ENCODE results near the gene FCER2.

FCER2 gene

GRCh38 chr19:7709932-7710460 lies 8.1 kb upstream of the FCER2 start:
- H3K27ac ChIP-seq: no peak overlapping the region
- no peak for TF ChIP-seq ZFX (IDR thresholded peaks at IDR 0.05; ENCODE audit: borderline replicate concordance)
- TF ChIP-seq, protein P1, sequence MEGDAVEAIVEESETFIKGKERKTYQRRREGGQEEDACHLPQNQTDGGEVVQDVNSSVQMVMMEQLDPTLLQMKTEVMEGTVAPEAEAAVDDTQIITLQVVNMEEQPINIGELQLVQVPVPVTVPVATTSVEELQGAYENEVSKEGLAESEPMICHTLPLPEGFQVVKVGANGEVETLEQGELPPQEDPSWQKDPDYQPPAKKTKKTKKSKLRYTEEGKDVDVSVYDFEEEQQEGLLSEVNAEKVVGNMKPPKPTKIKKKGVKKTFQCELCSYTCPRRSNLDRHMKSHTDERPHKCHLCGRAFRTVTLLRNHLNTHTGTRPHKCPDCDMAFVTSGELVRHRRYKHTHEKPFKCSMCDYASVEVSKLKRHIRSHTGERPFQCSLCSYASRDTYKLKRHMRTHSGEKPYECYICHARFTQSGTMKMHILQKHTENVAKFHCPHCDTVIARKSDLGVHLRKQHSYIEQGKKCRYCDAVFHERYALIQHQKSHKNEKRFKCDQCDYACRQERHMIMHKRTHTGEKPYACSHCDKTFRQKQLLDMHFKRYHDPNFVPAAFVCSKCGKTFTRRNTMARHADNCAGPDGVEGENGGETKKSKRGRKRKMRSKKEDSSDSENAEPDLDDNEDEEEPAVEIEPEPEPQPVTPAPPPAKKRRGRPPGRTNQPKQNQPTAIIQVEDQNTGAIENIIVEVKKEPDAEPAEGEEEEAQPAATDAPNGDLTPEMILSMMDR (IDR thresholded peaks at IDR 0.05): no peak

DNA sequence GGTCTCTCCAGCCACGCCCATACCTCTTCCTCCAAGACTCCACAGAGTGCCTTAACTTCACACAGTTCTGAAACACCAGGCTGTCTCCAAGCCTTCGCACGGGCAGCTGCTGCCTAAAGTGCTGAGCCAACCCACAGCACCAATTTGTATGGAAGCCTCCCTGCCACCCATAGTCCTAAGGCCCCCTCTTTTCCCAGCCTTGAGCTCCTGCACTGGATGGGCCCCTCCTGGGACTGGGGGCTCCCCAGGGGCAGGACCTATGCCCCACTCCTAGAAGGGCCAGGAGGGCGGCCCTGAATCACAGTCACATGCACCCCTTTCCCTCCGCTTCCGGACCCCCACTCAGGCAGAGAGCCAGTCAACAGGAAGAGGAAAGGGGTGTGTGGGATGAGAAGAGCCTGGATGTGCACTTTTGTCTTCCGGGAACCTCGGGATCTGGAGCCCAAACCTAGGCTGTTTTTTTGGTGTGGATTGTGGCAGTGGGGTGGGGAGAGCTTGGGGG lies 5.1 kb upstream of the FCER2 start:
- TF ChIP-seq, protein P1 (IDR thresholded peaks at IDR 0.05): no peak
- TF ChIP-seq ZFX (IDR thresholded peaks at IDR 0.05; ENCODE audit: borderline replicate concordance): no peak
- no peak overlapping the region for H3K27ac ChIP-seq

DNA sequence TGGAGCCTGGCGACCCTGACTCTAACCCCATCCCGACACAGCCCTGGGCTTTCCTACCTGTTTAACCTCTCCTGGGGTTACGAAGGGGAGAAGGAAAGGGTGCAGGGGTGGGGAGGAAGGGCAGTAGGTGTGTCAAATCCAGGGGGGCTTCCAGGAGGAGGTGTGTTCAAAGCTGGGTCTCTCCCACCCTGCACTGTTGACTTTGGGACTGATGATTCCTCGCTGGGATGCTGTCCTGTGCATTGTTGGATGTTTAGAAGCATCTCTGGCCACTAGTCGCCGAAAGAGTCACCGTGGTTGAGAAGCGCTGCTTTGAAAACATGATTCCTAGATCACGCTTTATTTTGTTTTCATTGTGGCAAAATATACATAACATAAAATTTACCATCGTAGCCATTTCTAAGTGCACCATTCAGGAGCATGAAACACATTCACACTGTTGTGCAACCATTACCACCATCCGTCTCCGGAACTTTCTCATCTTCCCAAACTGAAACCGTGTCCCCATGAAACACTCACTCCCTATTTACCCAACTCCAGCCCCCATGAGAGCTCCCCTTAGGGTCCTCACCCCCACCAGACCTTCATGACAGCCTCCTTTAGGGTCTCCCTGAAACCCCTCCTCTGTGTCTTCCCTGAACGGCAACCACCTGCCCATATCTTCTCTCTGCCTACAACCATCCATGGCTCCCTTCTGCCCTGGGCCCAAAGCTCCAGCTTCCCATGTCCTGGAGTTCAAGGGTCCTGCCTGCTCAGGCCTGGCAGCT lies 4.4 kb upstream of the FCER2 start:
- TF ChIP-seq, protein P1 (IDR thresholded peaks at IDR 0.05): no peak
- TF ChIP-seq ZFX (IDR thresholded peaks at IDR 0.05; ENCODE audit: borderline replicate concordance): no peak
- H3K27ac ChIP-seq: no peak overlapping the region

DNA sequence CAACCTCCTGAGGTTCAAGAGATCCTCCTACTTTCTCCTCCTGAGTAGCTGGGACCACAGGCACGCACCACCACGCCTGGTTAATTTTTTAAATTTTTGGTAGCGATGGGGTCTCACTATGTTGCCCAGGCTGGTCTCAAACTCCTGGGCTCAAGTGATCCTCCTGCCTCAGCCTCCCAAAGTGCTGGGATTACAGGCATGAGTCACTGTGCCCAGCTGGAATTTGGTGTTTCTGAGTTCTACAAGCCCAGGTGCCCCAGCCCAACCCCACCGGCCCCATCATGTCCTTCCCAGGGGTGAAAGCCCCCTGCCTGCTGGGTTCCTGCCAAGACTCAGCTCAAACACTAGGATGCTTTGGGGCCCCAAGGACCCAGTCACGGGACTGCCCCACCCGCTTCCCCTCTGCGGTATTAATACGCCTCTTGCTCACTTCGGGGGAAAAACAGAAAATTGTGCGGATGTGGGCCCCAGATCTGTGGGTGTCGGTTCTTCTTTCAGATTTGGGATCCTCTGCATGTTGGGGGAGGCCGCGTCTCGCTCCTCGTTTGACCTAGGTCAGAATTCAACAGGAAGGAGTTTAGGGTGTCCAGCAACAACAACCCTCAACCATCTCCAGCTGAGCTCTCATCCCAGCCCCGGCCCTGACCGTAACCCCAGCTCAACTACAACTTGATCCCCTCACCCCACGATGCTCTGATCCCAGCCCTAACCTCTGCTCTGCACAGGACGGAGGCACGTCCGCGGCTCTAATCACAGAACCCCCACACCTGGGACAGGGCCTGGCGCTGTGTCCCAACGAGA lies 3.7 kb upstream of the FCER2 start:
- H3K27ac ChIP-seq: no peak overlapping the region

DNA sequence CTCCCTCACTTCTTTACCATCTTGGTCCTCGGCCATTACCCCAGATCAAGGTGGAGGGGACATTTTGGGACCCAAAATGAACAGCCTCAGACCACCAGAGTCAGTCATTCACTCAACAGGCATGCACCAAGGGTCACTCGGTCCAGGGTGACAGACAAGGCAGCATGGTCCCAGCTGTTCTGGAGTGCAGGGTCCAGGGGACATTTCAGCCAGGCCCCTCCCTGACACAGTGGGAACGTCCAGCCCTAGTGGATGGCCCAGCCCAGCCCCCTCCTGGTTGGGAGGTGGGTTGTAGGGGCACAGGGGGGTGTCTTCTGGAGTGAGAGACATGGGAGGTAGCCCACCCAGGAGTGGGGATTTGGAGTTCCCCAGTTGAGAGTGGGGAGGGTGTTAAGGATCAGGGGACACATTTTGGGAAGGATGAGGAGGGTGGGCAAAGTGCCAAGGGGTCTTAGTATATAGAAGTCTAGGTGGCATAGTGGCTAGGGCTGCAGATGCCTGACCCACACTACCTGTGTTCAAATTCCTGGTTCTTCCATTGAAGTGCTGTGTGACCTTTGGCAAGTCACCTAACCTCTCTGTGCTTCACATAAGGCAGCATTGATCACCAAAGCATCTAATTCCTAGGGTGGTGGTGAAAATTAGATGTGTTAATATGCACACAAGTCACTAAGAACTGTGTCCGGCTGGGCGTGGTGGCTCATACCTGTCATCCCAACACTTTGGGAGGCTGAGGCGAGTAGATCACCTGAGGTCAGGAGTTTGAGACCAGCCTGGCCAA lies 2.5 kb upstream of the FCER2 start:
- H3K27ac ChIP-seq: no peak overlapping the region
- no peak for TF ChIP-seq ZFX (IDR thresholded peaks at IDR 0.05; ENCODE audit: borderline replicate concordance)
- TF ChIP-seq, protein P1 (IDR thresholded peaks at IDR 0.05): no peak

More for the DNA sequence above, 3.7 kb upstream of the FCER2 start:
- no peak for TF ChIP-seq ZFX (IDR thresholded peaks at IDR 0.05; ENCODE audit: borderline replicate concordance)
- TF ChIP-seq, protein P1 (IDR thresholded peaks at IDR 0.05): no peak

- TF ChIP-seq ZFX (IDR thresholded peaks at IDR 0.05; ENCODE audit: borderline replicate concordance): no peak
- H3K27ac ChIP-seq: no peak overlapping the region
Observed at GRCh38 chr19:7703332-7703731, 1.4 kb upstream of the FCER2 start.

GRCh38 chr19:7701049-7701653 lies 780 bp downstream of the FCER2 start:
- TF ChIP-seq ZFX (IDR thresholded peaks at IDR 0.05; ENCODE audit: borderline replicate concordance): no peak
- TF ChIP-seq, protein P1 (IDR thresholded peaks at IDR 0.05): no peak
- H3K27ac ChIP-seq: no peak overlapping the region

All from 22Rv1 (cell line).